Measurements from ENCODE around the gene PLEKHA6. TPM values are rescaled to one million over a fixed set of nuclear protein-coding genes. Genes with fewer than 3 reads are reported as not detected.

PLEKHA6 gene
- polyA plus RNA-seq, 3 donors, result 0.08 TPM; not detected in 1

DNA sequence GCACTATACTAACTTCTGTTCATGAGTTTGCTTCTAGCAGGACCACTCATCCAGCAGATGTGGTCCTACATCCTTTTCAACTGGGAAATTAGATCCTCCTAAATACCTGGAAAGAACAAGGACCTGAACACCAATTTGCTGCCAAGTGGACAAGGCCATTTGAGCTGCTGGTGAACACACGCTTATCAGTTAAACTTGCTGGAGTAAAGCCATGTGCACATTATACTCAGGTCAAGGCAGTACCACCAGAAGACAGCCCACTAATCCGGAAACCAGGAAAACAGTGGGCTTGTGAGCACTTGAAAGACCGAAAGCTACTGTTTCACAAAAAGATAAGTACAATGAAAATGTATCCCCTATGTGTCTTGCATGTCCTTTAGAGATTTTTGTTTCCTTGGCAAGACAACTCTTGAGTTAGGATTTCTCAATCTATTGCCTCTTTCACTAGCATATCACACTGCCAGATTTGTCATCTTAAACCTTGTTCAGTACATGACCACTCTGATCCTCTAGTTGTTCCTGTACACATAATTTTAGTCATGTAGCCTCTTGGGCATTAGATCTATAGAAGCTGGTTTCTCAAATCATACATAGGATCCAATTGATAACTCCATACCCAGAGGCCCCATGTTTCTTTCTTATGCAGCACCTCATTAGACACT is 189.1 kb downstream of the PLEKHA6 start:
- peaks cover 4% of the 10 kb centered on the region for H3K4me1 Mint-ChIP-seq
- peaks cover 10 to 33% (median 26%) of the 10 kb centered on the region in 7 donors for H3K9me3 Mint-ChIP-seq
- Histone ChIP-seq H3K4me2 (replicated peaks; ENCODE audit: extremely low read depth, low read length, poor library complexity, severe bottlenecking) (no peak overlapping the region), H3K9me3 (replicated peaks in 1 of 2; ENCODE audit: control insufficient read depth in 1 of 2, insufficient read depth in 1 of 2, low read length in 2 of 2) (peaks cover 18 to 26% of the 10 kb centered on the region in 2 donors), H2AFZ (ENCODE audit: insufficient read depth, low read depth, low read length, poor library complexity, severe bottlenecking) (no peak overlapping the region), H4K20me1 (ENCODE audit: insufficient read depth, low read length) (no peaks in the 10 kb centered on the region), H3K27me3 (ENCODE audit: control insufficient read depth in 2 of 2, insufficient read depth in 2 of 2, low read length in 2 of 2) (no peaks in the 10 kb centered on the region), H3K4me3 (replicated peaks in 1 of 3; ENCODE audit: low read depth in 2 of 3, low read length in 3 of 3) (no peak overlapping the region), H3K79me2 (ENCODE audit: insufficient read depth, low read length) (no peaks in the 10 kb centered on the region), H3K27ac (ENCODE audit: low read depth in 1 of 2, low read length in 2 of 2) (no peak overlapping the region), H3K36me3 (replicated peaks in 1 of 2; ENCODE audit: control insufficient read depth in 1 of 2, insufficient read depth in 2 of 2, low read length in 2 of 2) (no peaks in the 10 kb centered on the region), H3K4me1 (ENCODE audit: control insufficient read depth in 1 of 2, insufficient read depth in 2 of 2, low read length in 2 of 2) (no peaks in the 10 kb centered on the region), H3K9ac (ENCODE audit: insufficient read depth, low read length, poor library complexity, severe bottlenecking) (no peak overlapping the region)
- no peak overlapping the region for H3K4me3 Mint-ChIP-seq
- H3K27ac Mint-ChIP-seq, result no peak overlapping the region
- DNase-seq, result no peak
- intact Hi-C loops (cut with micrococcal nuclease), result no loop called here
- TF ChIP-seq, protein P1, sequence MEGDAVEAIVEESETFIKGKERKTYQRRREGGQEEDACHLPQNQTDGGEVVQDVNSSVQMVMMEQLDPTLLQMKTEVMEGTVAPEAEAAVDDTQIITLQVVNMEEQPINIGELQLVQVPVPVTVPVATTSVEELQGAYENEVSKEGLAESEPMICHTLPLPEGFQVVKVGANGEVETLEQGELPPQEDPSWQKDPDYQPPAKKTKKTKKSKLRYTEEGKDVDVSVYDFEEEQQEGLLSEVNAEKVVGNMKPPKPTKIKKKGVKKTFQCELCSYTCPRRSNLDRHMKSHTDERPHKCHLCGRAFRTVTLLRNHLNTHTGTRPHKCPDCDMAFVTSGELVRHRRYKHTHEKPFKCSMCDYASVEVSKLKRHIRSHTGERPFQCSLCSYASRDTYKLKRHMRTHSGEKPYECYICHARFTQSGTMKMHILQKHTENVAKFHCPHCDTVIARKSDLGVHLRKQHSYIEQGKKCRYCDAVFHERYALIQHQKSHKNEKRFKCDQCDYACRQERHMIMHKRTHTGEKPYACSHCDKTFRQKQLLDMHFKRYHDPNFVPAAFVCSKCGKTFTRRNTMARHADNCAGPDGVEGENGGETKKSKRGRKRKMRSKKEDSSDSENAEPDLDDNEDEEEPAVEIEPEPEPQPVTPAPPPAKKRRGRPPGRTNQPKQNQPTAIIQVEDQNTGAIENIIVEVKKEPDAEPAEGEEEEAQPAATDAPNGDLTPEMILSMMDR (IDR thresholded peaks at IDR 0.05), result no peak
- H3K36me3 Mint-ChIP-seq, result no peaks in the 10 kb centered on the region
- H3K27me3 Mint-ChIP-seq (ENCODE audit: low read depth in 3 of 3), result peaks cover 1 to 6% (median 3%) of the 10 kb centered on the region in 3 donors
- WGBS (ENCODE audit: insufficient coverage), result 100% methylated on average over 2 of the region's 3 CpGs

DNA sequence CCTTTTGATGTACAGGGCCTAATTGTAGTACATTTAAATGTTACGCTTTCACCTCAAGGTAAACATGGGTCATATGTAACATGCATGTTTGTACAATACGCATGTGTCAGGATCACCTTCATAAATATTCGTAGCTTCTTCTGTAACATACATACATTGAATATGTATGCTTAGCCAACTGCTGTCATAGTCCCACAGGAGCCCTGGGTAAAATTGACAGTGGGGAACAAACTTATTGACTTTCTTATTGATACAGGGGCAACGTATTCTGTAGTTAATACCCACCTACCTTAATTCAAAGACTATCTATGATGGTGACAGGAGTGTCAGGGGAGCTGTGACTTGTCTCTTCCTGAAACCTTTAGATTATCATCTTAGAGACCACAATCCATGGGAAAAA is 189.9 kb downstream of the PLEKHA6 start:
- 100% methylated on average over 1 of the region's 4 CpGs for WGBS (ENCODE audit: insufficient coverage)
- H3K4me1 Mint-ChIP-seq, result peaks cover 4% of the 10 kb centered on the region
- H3K27me3 ChIP-seq (ENCODE audit: control insufficient read depth in 2 of 2, insufficient read depth in 2 of 2, low read length in 2 of 2), result no peaks in the 10 kb centered on the region
- H3K36me3 ChIP-seq (replicated peaks in 1 of 2; ENCODE audit: control insufficient read depth in 1 of 2, insufficient read depth in 2 of 2, low read length in 2 of 2), result no peaks in the 10 kb centered on the region
- H3K36me3 Mint-ChIP-seq, result no peaks in the 10 kb centered on the region
- DNase-seq, result no peak
- intact Hi-C loops (cut with micrococcal nuclease), result no loop called here
- no peaks in the 10 kb centered on the region for H3K4me1 ChIP-seq (ENCODE audit: control insufficient read depth in 1 of 2, insufficient read depth in 2 of 2, low read length in 2 of 2)
- no peaks in the 10 kb centered on the region for H4K20me1 ChIP-seq (ENCODE audit: insufficient read depth, low read length)
- H3K27ac ChIP-seq (ENCODE audit: low read depth in 1 of 2, low read length in 2 of 2), result no peak overlapping the region
- TF ChIP-seq, protein P1 (IDR thresholded peaks at IDR 0.05), result no peak
- no peak overlapping the region for H3K9ac ChIP-seq (ENCODE audit: insufficient read depth, low read length, poor library complexity, severe bottlenecking)
- H3K4me3 Mint-ChIP-seq, result no peak overlapping the region
- no peak overlapping the region for H2AFZ ChIP-seq (ENCODE audit: insufficient read depth, low read depth, low read length, poor library complexity, severe bottlenecking)
- H3K27ac Mint-ChIP-seq, result no peak overlapping the region
- peaks cover 3 to 6% (median 4%) of the 10 kb centered on the region in 3 donors for H3K27me3 Mint-ChIP-seq (ENCODE audit: low read depth in 3 of 3)
- H3K4me3 ChIP-seq (replicated peaks in 1 of 3; ENCODE audit: low read depth in 2 of 3, low read length in 3 of 3), result no peak overlapping the region
- H3K9me3 Mint-ChIP-seq, result peaks cover 10 to 33% (median 26%) of the 10 kb centered on the region in 7 donors
- H3K79me2 ChIP-seq (ENCODE audit: insufficient read depth, low read length), result no peaks in the 10 kb centered on the region
- no peak overlapping the region for H3K4me2 ChIP-seq (replicated peaks; ENCODE audit: extremely low read depth, low read length, poor library complexity, severe bottlenecking)
- H3K9me3 ChIP-seq (replicated peaks in 1 of 2; ENCODE audit: control insufficient read depth in 1 of 2, insufficient read depth in 1 of 2, low read length in 2 of 2), result peaks cover 18 to 26% of the 10 kb centered on the region in 2 donors

Small RNA genes lying within 50 kb of the gene (small RNA-seq; reads per million reads assigned to genes)
- not detected for gene AL606489.2 (ENCODE audit: insufficient read length, low read depth)

Other genes starting within 250 kb of the PLEKHA6 start
- gene ETNK2, start 207.9 kb downstream of the PLEKHA6 start, polyA plus RNA-seq, result not detected
- not detected for gene REN, start 193.6 kb downstream of the PLEKHA6 start, polyA plus RNA-seq
- gene KISS1, start 163.4 kb downstream of the PLEKHA6 start, polyA plus RNA-seq, result not detected
- gene GOLT1A, start 145.9 kb downstream of the PLEKHA6 start, polyA plus RNA-seq, result not detected
- gene PPP1R15B, start 51.9 kb upstream of the PLEKHA6 start, polyA plus RNA-seq, result 100 to 1,000 TPM in 1 of 3 donors, 10 to 100 TPM in 2; 31.1 to 117 (median 31.8) TPM
- 1 to 10 TPM in 1 of 3 donors, under 1 TPM in 1, not detected in 1; 0.04 to 1.4 TPM for gene PIK3C2B, start 134.9 kb upstream of the PLEKHA6 start, polyA plus RNA-seq
- gene MDM4, start 156.5 kb upstream of the PLEKHA6 start, polyA plus RNA-seq, result 10 to 100 TPM in 2 of 3 donors, 1 to 10 TPM in 1; 7.8 to 37.0 (median 10.2) TPM

Data from CD14-positive monocyte (primary cell).